ENCODE measurements around the gene PRUNE1.

Gene PRUNE1

GRCh38 chr1:151008244-151009205, at the start of gene PRUNE1:
Gene PRUNE1, plus strand, starts transcription at chr1:151008449. Its CDS starts 184 bp downstream, at chr1:151008633.
- Histone ChIP-seq H3K36me3 (ENCODE audit: control insufficient read depth, insufficient read depth, low read length) (no peaks in the 10 kb centered on the region), H3K4me3 (replicated peaks; ENCODE audit: low read depth, low read length) (peak within 1 kb of the TSS; percentile 92), H3K27me3 (replicated peaks; ENCODE audit: control insufficient read depth, insufficient read depth, low read length) (no peaks in the 10 kb centered on the region)
- peak; percentile 98 for DNase-seq (ENCODE audit: extremely low read depth, insufficient read length)
- TF ChIP-seq CTCF (IDR thresholded peaks at IDR 0.05; ENCODE audit: insufficient read depth, low read length, poor library complexity, severe bottlenecking): no peak

- TF ChIP-seq CTCF (IDR thresholded peaks at IDR 0.05; ENCODE audit: insufficient read depth, low read length, poor library complexity, severe bottlenecking): no peak
Measured at GRCh38 chr1:150960646-150961045, 47.6 kb upstream of the PRUNE1 start.

GRCh38 chr1:150961756-150962155, 46.5 kb upstream of the PRUNE1 start:
- Histone ChIP-seq H3K36me3 (ENCODE audit: control insufficient read depth, insufficient read depth, low read length) (peaks cover 35% of the 10 kb centered on the region), H3K4me3 (replicated peaks; ENCODE audit: low read depth, low read length) (no peak overlapping the region), H3K27me3 (replicated peaks; ENCODE audit: control insufficient read depth, insufficient read depth, low read length) (no peaks in the 10 kb centered on the region)
- DNase-seq (ENCODE audit: extremely low read depth, insufficient read length): no peak
- TF ChIP-seq CTCF (IDR thresholded peaks at IDR 0.05; ENCODE audit: insufficient read depth, low read length, poor library complexity, severe bottlenecking): no peak

More at GRCh38 chr1:150960646-150961045, 47.6 kb upstream of the PRUNE1 start:
- peaks cover 25% of the 10 kb centered on the region for H3K36me3 ChIP-seq (ENCODE audit: control insufficient read depth, insufficient read depth, low read length)
- no peak for DNase-seq (ENCODE audit: extremely low read depth, insufficient read length)
- H3K27me3 ChIP-seq (replicated peaks; ENCODE audit: control insufficient read depth, insufficient read depth, low read length): no peaks in the 10 kb centered on the region
- H3K4me3 ChIP-seq (replicated peaks; ENCODE audit: low read depth, low read length): no peak overlapping the region

DNA sequence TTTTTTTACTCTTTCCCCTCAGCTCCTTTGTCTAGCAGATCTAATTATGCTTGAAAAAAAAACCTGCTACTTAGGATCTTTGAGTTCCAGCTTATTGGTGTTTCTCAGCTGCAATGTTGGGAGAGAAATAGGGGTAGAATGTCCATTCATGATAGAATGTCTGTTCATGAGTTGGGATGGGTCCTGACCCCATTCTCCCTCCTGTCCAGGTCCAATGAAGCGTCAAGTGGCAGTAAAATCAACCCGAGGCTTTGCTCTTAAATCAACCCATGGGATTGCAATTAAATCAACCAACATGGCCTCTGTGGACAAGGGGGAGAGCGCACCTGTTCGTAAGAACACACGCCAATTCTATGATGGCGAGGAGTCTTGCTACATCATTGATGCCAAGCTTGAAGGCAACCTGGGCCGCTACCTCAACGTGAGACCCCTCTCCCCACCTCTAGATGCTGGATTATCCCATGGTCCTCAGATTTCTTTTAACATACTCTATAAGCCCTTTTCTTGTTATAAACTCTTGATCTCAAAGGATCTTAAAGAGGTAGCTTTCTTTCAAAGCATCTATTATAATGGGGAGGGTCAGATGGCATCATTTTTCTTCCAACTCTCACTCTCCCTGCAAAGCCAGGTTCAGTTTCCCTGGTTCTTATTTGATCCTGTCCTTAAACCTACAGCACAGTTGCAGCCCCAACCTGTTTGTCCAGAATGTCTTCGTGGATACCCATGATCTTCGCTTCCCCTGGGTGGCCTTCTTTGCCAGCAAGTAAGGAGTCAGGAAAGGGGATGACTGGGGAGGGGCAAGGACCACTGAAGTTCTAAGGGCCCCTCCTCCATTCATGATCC, 44.7 kb upstream of the PRUNE1 start:
- Histone ChIP-seq H3K27me3 (replicated peaks; ENCODE audit: control insufficient read depth, insufficient read depth, low read length) (no peaks in the 10 kb centered on the region), H3K36me3 (ENCODE audit: control insufficient read depth, insufficient read depth, low read length) (peaks cover 46% of the 10 kb centered on the region)
- no peak for TF ChIP-seq CTCF (IDR thresholded peaks at IDR 0.05; ENCODE audit: insufficient read depth, low read length, poor library complexity, severe bottlenecking)

GRCh38 chr1:150964164-150964489, 44.1 kb upstream of the PRUNE1 start:
- TF ChIP-seq CTCF (IDR thresholded peaks at IDR 0.05; ENCODE audit: insufficient read depth, low read length, poor library complexity, severe bottlenecking): no peak
- no peaks in the 10 kb centered on the region for H3K27me3 ChIP-seq (replicated peaks; ENCODE audit: control insufficient read depth, insufficient read depth, low read length)
- no peak for DNase-seq (ENCODE audit: extremely low read depth, insufficient read length)
- H3K36me3 ChIP-seq (ENCODE audit: control insufficient read depth, insufficient read depth, low read length): peaks cover 45% of the 10 kb centered on the region
- H3K4me3 ChIP-seq (replicated peaks; ENCODE audit: low read depth, low read length): no peak overlapping the region

More for the DNA sequence above, 44.7 kb upstream of the PRUNE1 start:
- DNase-seq (ENCODE audit: extremely low read depth, insufficient read length): no peak
- no peak overlapping the region for H3K4me3 ChIP-seq (replicated peaks; ENCODE audit: low read depth, low read length)
